Kasumi-1 (cell line): ENCODE data around the gene BBS12.

Experiments used
- DNase-seq, 2 experiments: peaks; one replicate each; lab custom pipeline; 2025; lab: John Stamatoyannopoulos, UW

The BBS12 gene

DNA sequence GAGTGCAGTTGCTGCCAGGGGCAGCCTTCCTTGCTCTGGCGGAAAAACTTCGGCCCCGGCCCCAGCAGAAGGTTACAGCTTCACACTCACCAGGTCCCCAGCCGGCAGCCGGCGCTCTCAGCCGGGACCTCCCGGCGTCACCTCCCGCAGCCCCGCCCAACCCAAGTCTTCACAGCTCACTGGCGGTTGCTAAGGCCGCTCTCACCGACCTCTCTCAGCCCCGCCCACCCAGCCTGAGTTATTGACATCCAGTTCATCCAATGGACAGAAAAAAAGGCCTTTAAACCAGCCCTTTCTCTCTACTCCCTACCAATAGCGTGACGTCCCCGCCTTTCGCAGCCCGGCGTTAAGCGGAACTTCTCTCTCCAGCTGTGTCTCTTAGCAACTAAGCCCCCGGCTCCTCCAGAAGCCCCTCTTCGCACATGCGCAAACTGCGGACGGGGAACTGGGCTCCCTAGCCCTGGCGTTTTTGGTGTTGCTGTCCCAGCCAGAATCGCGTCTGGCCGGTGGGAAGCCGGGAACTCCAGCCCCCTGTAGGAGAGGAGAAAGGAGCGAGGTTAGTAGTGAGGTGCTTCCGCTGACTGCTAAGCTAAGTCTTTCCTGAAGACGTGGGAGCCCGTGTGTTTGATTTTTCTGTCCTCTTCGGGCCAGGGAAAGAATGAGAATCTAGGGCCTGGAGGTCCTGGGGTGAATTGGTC, at the start of gene BBS12:
BBS12 (plus strand) TSS at position 376 of the 698 bp plus-strand sequence. CDS start 9,189 bp downstream, outside the sequence.
- peak; percentile 98 to 99 for DNase-seq

- DNase-seq: no peak
Observed at GRCh38 chr4:122686691-122687090, 45.8 kb upstream of the BBS12 start.

DNA sequence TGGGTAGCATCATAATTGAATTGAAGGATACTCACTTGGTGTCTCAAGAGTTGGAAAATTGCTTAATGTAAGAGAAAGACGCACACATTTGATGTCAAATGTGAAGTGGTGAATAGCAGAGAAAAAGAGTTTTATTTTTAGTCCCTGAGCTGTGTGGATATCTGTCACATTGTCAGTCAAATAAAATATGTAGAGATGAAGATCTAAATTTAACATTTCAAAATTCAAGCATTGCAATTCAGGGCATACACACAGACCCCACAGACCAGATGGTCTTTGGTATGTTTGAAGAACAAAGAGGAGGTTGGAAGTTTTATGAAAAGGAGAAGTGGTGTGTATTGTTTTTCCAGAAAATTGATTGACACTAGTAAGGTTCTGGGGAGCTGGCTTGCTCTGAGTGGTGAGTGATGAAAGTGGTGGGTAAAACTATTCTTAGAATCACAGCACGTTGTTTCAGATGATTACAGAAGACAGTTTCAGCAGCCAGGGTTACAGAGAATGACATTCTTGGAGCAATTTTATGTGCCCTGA, 44.9 kb upstream of the BBS12 start:
- peak; percentile 59 to 71 for DNase-seq

DNA sequence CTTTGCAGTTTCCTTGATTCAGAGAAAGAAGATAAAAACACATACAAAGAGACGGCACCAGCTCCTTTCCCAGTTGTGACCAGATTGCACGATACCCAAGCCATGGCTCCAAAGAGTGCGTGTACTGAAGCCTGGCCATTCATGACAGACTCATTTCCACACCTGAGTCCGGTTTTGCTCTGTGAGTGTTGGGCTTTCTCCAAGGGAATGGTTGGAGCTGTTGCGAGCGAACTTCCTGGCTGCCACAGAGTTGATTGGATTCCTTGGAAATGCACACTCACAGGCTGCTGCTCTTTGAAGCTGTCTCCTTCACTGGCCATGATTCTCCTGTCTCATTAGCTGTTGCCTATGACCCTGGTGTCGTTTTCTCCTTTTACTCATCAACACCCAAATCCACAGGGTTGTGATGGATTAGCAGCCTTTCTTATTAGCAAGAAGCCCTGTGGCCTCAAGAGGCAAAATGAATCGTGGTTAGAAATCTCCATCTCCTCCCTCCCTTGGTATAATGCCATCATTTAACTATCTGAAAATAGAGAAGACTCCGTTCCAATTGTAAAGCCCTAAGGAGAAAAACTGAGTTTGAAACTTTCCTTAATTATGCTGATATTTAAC, 43.9 kb upstream of the BBS12 start:
- no peak for DNase-seq

- no peak for DNase-seq
Observed at GRCh38 chr4:122689972-122690371, 42.5 kb upstream of the BBS12 start.

DNA sequence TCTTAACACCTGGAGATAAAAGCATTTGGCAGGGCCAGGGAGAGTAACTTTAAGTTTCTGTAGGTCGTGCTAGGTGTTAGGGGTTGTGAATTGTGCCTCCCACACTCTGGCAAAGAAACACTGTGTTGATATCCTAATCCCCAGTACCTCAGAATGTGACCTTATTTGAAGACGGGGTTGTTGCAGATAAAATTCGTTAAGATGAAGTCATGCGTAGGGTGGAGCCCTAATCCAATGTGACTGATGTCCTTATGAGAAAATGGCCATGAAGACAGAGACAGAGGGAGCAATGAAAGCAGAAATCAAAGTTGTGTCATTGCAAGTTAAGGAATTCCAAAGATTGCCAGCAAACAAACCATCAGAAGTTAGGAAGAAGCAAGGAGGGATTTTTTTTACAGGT, 40.5 kb upstream of the BBS12 start:
- no peak for DNase-seq

GRCh38 chr4:122692641-122693520, 39.6 kb upstream of the BBS12 start:
- no peak for DNase-seq

- no peak for DNase-seq
Observed at GRCh38 chr4:122695226-122695625, 37.3 kb upstream of the BBS12 start.

DNA sequence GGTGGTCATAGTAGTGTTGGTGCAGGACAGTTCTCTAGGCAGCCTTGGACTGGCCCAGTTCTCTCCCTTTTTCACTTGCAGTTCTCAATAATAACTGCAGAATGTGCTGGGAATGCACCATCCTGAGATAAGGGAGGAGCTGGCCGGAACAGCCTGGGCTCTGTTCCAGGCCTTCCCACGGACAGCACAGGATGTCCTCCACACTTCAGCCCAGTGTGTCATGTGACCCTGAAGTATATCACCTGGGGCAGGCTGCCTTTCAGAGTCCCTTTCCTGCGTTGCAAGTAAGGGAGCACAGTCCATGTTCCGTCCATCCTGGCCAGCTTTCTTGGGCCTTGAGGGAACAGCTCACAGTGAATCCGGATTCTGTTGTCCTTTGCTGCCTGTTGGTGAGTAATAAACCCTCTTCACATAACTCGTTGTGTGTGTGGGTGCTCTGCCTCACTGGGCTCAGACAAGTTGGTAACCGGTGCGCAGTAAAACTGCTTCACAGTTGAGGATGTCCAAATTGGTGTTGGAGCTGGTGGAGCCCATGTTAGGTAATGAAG, 32.3 kb upstream of the BBS12 start:
- DNase-seq: no peak

- DNase-seq: no peak
Observed at GRCh38 chr4:122701061-122701460, 31.4 kb upstream of the BBS12 start.

DNA sequence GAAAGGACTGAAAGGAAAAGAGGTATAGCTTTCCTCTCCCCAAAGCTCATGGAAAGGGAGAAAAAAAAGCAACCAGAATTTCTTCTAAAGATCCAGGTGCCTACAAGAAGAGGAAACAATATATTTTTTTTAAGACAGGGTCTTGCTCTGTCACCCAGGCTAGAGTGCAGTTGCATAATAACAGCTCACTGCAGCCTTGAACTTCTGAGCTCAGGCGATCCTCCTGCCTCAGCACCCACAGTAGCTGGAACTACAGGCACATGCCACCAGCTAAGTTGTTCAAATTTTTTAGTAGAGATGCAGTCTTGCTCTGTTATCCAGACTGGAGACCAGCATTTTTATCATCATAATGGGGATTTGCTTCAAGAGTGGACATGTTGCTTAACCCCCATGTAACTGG, 30.5 kb upstream of the BBS12 start:
- no peak for DNase-seq

- no peak for DNase-seq
Observed at GRCh38 chr4:122702939-122703338, 29.6 kb upstream of the BBS12 start.

- no peak for DNase-seq
Observed at GRCh38 chr4:122703868-122704267, 28.6 kb upstream of the BBS12 start.

- DNase-seq: no peak
Observed at GRCh38 chr4:122705009-122705408, 27.5 kb upstream of the BBS12 start.

DNA sequence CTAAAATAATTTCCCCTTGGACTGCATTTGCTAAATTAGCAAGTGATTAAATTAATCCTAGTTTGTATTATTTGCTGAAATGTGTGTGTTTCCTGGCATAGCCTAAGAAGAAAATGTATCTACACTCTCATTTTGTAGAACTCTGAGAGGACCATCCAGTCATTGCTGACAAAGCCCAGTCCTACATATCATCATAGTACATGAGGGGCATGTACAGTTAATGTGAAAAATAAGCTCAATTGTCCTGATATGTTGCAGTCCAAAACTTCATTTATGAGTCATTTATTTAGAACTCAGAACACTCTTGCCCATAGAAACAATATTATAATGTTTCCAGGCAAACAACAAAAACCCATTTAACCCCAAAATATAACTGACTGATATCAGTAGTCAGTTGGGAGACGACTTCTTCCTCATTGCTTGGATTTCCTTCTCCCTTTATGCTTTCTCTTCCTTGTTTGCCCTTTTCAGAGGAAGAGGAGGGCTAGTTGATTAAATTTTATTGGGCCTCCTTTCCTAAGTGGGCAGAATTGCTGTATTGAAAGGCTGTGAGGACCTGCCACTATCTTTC, 26.9 kb upstream of the BBS12 start:
- DNase-seq: no peak

- DNase-seq: no peak
Observed at GRCh38 chr4:122706511-122706910, 26.0 kb upstream of the BBS12 start.

DNA sequence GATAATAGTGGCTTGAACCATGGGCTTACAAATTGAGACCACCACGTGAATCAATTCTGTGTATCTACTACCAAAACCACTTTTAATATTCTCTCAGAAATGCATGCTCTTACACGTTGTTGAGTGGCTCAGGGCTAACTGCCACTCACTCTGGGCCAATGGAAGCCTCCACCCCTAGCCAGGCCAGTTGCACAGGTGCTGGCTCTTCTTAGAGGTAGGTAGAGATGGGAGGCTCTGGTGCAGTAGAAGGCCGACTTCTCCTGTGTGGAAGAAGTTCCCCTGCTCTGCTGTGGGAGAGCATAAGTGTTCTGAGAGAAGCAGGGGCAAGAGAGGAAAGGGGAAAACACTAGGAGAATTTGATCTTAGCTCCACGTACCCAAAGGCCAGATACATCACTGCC, 25.0 kb upstream of the BBS12 start:
- DNase-seq: no peak

GRCh38 chr4:122709236-122709635, 23.3 kb upstream of the BBS12 start:
- DNase-seq: no peak

GRCh38 chr4:122710434-122711308, 21.8 kb upstream of the BBS12 start:
- no peak for DNase-seq

DNA sequence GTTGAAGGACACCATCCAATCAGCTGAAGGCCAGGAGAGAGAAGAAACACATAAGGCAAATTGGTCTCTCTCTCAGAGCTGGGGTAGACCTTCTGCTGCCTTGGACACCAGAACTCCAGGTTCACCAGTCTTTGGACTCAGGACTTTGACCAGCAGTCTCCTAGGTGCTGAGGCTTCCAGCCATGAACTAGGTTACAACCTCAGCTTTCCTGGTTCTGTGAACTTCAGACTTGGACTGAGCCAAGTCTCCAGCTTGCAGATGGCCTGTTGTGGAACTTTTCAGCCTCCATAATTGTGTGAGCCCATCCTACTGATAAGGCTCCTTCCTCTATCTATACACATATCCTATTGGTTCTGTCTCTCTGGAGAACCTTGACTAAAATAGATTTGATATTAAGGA, 20.6 kb upstream of the BBS12 start:
- DNase-seq: no peak

GRCh38 chr4:122712782-122713181, 19.7 kb upstream of the BBS12 start:
- DNase-seq: no peak
